ENCODE measurements around the gene DST. TPM values are rescaled to one million over a fixed set of nuclear protein-coding genes. Genes with fewer than 3 reads are reported as not detected.
A peak's percentile ranks its signal among the peaks of the same experiment; 100 is the strongest.

Gene DST
- polyA plus RNA-seq, 1 experiment: 80.6 TPM

DNA sequence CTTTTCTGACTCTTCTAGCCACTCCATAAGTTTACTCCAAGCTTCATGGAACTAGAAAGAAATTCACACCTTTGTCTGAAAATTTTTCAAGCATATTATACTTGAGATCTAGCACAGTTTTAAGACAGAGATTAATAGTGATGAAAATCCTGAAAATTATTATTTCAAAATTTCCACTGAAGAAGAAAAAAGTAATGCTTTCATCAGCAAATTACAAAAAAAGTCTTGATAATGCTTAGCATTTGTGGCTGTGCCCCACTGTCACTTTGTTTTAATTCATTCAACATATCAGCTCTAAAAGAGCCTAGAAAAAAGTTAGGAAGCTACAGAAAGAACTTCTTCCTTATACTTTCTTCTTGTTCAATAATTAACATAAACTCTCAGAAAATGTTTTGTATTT lies 153.1 kb downstream of the DST start:
- TF ChIP-seq, protein P1, sequence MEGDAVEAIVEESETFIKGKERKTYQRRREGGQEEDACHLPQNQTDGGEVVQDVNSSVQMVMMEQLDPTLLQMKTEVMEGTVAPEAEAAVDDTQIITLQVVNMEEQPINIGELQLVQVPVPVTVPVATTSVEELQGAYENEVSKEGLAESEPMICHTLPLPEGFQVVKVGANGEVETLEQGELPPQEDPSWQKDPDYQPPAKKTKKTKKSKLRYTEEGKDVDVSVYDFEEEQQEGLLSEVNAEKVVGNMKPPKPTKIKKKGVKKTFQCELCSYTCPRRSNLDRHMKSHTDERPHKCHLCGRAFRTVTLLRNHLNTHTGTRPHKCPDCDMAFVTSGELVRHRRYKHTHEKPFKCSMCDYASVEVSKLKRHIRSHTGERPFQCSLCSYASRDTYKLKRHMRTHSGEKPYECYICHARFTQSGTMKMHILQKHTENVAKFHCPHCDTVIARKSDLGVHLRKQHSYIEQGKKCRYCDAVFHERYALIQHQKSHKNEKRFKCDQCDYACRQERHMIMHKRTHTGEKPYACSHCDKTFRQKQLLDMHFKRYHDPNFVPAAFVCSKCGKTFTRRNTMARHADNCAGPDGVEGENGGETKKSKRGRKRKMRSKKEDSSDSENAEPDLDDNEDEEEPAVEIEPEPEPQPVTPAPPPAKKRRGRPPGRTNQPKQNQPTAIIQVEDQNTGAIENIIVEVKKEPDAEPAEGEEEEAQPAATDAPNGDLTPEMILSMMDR (IDR thresholded peaks at IDR 0.05; ENCODE audit: insufficient read depth, low read depth, low read length): no peak
- ChIA-PET POLR2A (no interaction called here), CTCF (no interaction called here)
- Histone ChIP-seq H3K27me3 (ENCODE audit: control insufficient read depth, insufficient read depth, low read length) (no peaks in the 10 kb centered on the region), H3K36me3 (ENCODE audit: control insufficient read depth, insufficient read depth, low read length) (peaks cover 10% of the 10 kb centered on the region), H3K4me3 (ENCODE audit: low read depth, low read length) (no peak overlapping the region)
- DNase-seq (ENCODE audit: low read depth): no peak

DNA sequence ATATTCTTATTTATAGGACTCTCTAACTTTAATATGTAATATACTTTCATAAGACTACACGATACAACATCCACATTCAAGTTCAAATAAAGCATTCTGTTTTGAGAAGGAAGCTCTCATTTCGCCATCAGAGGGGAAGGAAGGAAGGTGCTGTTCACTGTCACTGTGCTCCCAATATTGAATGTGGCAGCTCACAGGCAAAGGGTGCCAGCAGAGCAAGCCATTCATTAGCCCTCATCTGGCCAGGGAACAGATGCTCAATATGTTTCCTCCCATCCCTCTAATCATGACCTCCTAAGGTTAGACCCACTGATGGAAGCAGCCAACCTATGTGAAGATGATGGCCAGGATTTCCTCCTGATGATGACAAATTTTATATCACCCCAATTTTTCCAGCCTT lies 154.4 kb downstream of the DST start:
- H3K4me3 ChIP-seq (ENCODE audit: low read depth, low read length): no peak overlapping the region
- H3K36me3 ChIP-seq (ENCODE audit: control insufficient read depth, insufficient read depth, low read length): peaks cover 10% of the 10 kb centered on the region
- ChIA-PET POLR2A (no interaction called here), CTCF (no interaction called here)
- DNase-seq (ENCODE audit: low read depth): no peak
- no peaks in the 10 kb centered on the region for H3K27me3 ChIP-seq (ENCODE audit: control insufficient read depth, insufficient read depth, low read length)
- TF ChIP-seq, protein P1 (IDR thresholded peaks at IDR 0.05; ENCODE audit: insufficient read depth, low read depth, low read length): no peak

DNA sequence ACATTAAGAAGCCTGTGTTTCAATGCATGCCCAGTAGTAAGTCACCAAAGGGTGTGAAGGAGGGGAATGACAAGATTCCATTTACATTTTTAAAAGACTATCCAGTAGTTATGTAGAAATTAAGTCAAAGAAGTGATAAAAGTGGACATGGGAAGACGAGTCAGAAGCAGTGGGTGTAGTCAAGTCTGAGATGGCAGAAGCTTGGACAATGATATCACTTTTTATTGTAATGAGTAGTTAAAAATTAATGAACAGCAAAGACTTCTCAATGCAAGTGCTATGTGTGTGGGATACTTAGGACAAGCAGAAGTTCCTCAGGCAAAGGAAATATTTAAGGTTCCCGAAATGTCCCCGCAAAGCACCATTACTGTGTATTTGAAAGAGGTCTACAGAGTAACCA lies 156.0 kb downstream of the DST start:
- POLR2A ChIA-PET: no interaction called here
- H3K36me3 ChIP-seq (ENCODE audit: control insufficient read depth, insufficient read depth, low read length): peaks cover 9% of the 10 kb centered on the region; the same call in 1 of the 2 replicates
- TF ChIP-seq, protein P1 (IDR thresholded peaks at IDR 0.05; ENCODE audit: insufficient read depth, low read depth, low read length): no peak
- CTCF ChIA-PET: no interaction called here
- H3K27me3 ChIP-seq (ENCODE audit: control insufficient read depth, insufficient read depth, low read length): no peaks in the 10 kb centered on the region
- no peak overlapping the region for H3K4me3 ChIP-seq (ENCODE audit: low read depth, low read length)
- no peak for DNase-seq (ENCODE audit: low read depth)

DNA sequence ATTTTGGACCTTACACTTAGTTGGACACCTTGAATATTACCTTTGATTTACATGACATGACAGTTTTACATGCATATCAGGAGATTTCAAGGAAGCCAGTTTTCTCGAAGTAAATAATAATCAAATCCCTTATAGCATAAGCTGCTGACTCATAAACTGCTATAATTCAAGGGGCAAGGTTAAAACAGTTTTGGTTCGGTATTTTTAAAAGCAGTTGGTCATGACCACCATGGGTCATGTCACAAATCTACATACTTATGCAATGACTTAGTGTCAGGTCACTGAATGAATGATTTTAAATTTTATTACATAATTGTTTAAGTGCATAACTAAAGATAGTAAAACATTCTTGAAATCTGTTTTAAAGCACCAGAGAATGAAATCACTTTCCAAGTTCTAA lies 158.0 kb downstream of the DST start:
- ChIA-PET POLR2A (no interaction called here), CTCF (no interaction called here)
- peaks cover 11% of the 10 kb centered on the region for H3K36me3 ChIP-seq (ENCODE audit: control insufficient read depth, insufficient read depth, low read length)
- TF ChIP-seq, protein P1 (IDR thresholded peaks at IDR 0.05; ENCODE audit: insufficient read depth, low read depth, low read length): no peak
- H3K27me3 ChIP-seq (ENCODE audit: control insufficient read depth, insufficient read depth, low read length): no peaks in the 10 kb centered on the region
- DNase-seq (ENCODE audit: low read depth): peak; percentile 82
- H3K4me3 ChIP-seq (ENCODE audit: low read depth, low read length): no peak overlapping the region

DNA sequence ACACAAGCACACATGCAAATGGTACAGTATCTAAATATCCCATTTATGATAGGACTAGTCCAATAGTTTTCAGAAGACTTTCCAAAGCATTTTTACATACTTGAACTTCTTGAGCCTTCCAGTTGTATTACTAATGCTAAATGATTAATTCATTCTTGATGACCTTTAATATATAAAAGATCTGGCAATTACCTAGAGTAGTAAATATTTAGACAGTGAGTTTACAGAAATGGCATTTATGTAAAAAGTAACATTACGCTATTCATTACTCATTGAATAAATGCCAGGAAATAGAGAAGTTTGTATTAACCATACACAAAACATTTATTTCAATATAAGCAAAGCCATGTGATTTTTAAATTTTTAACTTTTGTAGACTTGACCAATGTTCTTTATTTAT lies 158.8 kb downstream of the DST start:
- TF ChIP-seq, protein P1 (IDR thresholded peaks at IDR 0.05; ENCODE audit: insufficient read depth, low read depth, low read length): no peak
- POLR2A ChIA-PET: no interaction called here
- H3K27me3 ChIP-seq (ENCODE audit: control insufficient read depth, insufficient read depth, low read length): no peaks in the 10 kb centered on the region
- peak; percentile 53 for DNase-seq (ENCODE audit: low read depth)
- H3K4me3 ChIP-seq (ENCODE audit: low read depth, low read length): no peak overlapping the region
- CTCF ChIA-PET: no interaction called here
- peaks cover 12% of the 10 kb centered on the region for H3K36me3 ChIP-seq (ENCODE audit: control insufficient read depth, insufficient read depth, low read length)
